ENCODE measurements around the gene LAMA5.

- TF ChIP-seq POLR2A (IDR thresholded peaks at IDR 0.05) (no peak), CTCF (IDR thresholded peaks at IDR 0.05) (no peak)
These were observed 26.7 kb upstream of the LAMA5 start for GRCh38 chr20:62393830-62394229.

All from lower leg skin (tissue), 3 donors.